GM12878 (cell line): ENCODE data around the gene FGF11. TPM values are rescaled to one million over a fixed set of nuclear protein-coding genes. Genes with fewer than 3 reads are reported as not detected.

Experiments
- ATAC-seq: fragments of 200-7000 bp; cut with Tn5 transposase; 3 replicates; pipeline ENCODE4 v1.9.1; 2020; ENCODE audit warnings: mild to moderate bottlenecking, moderate library complexity
- BruUV-seq: library from RNA; stranded (reverse); fragments of 400-500 nt; replicated peaks from 2 replicates; lab custom pipeline; 2021; lab: Mats Ljungman, UMichigan
- CTCF ChIA-PET: fragments of 300-600 bp; sonication (Branson Sonifier 250); formaldehyde crosslinking; extraction: SDS; loops from one replicate; lab custom pipeline; 2021; ENCODE audit warnings: inconsistent platforms; lab: Yijun Ruan, JAX
- POLR2A ChIA-PET: fragments of 350-600 bp; formaldehyde crosslinking; extraction: SDS; loops from one replicate; lab custom pipeline; 2021; ENCODE audit warnings: inconsistent platforms; lab: Charles Lee
- RAD21 ChIA-PET: fragments of 300-600 bp; sonication (Branson Sonifier 250); formaldehyde crosslinking; loops from one replicate; lab custom pipeline; 2023; ENCODE audit warnings: antibody characterized with exemption; ENCODE audit not compliant: unreplicated experiment; lab: Charles Lee
- SMC1A ChIA-PET: fragments of 300-600 bp; sonication (Branson Sonifier 250); formaldehyde crosslinking; loops from one replicate; lab custom pipeline; 2023; ENCODE audit not compliant: unreplicated experiment, uncharacterized antibody; lab: Charles Lee
- DNase-seq: peaks from one replicate; pipeline ENCODE4 v3.0.0-alpha.2; 2011; ENCODE audit warnings: low read depth, low spot score
- FAIRE-seq: peaks from 3 replicates; lab custom pipeline; 2011; peaks lifted over from hg19 to GRCh38; lab: Jason Lieb, UNC
- H2AFZ ChIP-seq: 2 replicates; pipeline ENCODE4 v1.6.0; 2011; ENCODE audit warnings: low read depth, low read length, control low read depth; ENCODE audit not compliant: control insufficient read depth
- H3K27ac ChIP-seq: 2 replicates; pipeline ENCODE4 v1.5.1; 2011; ENCODE audit warnings: control low read depth; ENCODE audit not compliant: control insufficient read depth, insufficient read depth
- H3K27me3 ChIP-seq, 2 experiments: replicated peaks in 1 of 2; 2 replicates each; pipeline versions ENCODE4 v1.6.0 to v1.6.1; 2011; ENCODE audit warnings: low read length in 1 of 2; ENCODE audit not compliant: control insufficient read depth in 2 of 2, insufficient read depth in 2 of 2
- H3K36me3 ChIP-seq, 2 experiments: 2 replicates each; pipeline ENCODE4 v1.5.1; 2011; ENCODE audit warnings: low read length in 1 of 2; ENCODE audit not compliant: control insufficient read depth in 2 of 2, insufficient read depth in 2 of 2
- H3K4me1 ChIP-seq: 2 replicates; pipeline ENCODE4 v1.6.1; 2011; ENCODE audit warnings: mild to moderate bottlenecking, low read length, moderate library complexity, mixed read lengths; ENCODE audit not compliant: control insufficient read depth, insufficient read depth
- H3K4me2 ChIP-seq: 2 replicates; pipeline ENCODE4 v1.6.0; 2011; ENCODE audit warnings: control low read depth; ENCODE audit not compliant: control insufficient read depth, insufficient read depth
- H3K4me3 ChIP-seq: fragments of 200-600 bp; sonication (generic); 2 replicates; pipeline ENCODE4 v1.5.1; 2016
- H3K79me2 ChIP-seq: 2 replicates; pipeline ENCODE4 v1.6.0; 2011; ENCODE audit warnings: low read length; ENCODE audit not compliant: control insufficient read depth, insufficient read depth
- H3K9ac ChIP-seq: 2 replicates; pipeline ENCODE4 v1.8.0; 2011; ENCODE audit warnings: low read length, control low read depth, mixed read lengths; ENCODE audit not compliant: control insufficient read depth, insufficient read depth
- H3K9me3 ChIP-seq: replicated peaks from 3 replicates; pipeline ENCODE4 v1.5.1; 2011; ENCODE audit warnings: mild to moderate bottlenecking, low read length; ENCODE audit not compliant: control insufficient read depth, insufficient read depth
- H4K20me1 ChIP-seq: 2 replicates; pipeline ENCODE4 v1.6.0; 2011; ENCODE audit not compliant: control insufficient read depth, insufficient read depth
- CHD1 ChIP-seq: IDR thresholded peaks from 2 replicates; pipeline ENCODE4 v1.6.1; 2012; ENCODE audit warnings: low read depth, low read length, improper control_type of control experiment
- CHD4 ChIP-seq: fragments of 200-600 bp; sonication (generic); IDR thresholded peaks from 2 replicates; pipeline ENCODE4 v1.6.1; 2016; ENCODE audit warnings: mild to moderate bottlenecking
- DPF2 ChIP-seq: fragments of 450-650 bp; IDR thresholded peaks from 2 replicates; pipeline ENCODE4 v1.6.1; 2017; ENCODE audit warnings: mild to moderate bottlenecking
- EZH2 ChIP-seq: IDR thresholded peaks from 2 replicates; pipeline ENCODE4 v1.6.1; 2012; ENCODE audit warnings: low read depth, mild to moderate bottlenecking, control low read depth, inconsistent platforms, low read length, borderline replicate concordance; ENCODE audit not compliant: control insufficient read depth
- MTA2 ChIP-seq: fragments of 450-650 bp; IDR thresholded peaks from 2 replicates; pipeline ENCODE4 v1.6.1; 2016; ENCODE audit warnings: low read depth, mild to moderate bottlenecking, moderate library complexity
- NFIC ChIP-seq: IDR thresholded peaks from 2 replicates; pipeline ENCODE4 v1.6.1; 2012; ENCODE audit warnings: low read depth, mild to moderate bottlenecking, inconsistent platforms, low read length, moderate library complexity
- RAD21 ChIP-seq: IDR thresholded peaks from 2 replicates; pipeline ENCODE4 v1.6.1; 2011; ENCODE audit warnings: mild to moderate bottlenecking, low read depth, low read length, moderate library complexity; ENCODE audit not compliant: insufficient read depth
- SIX5 ChIP-seq: IDR thresholded peaks from 2 replicates; pipeline ENCODE4 v1.6.1; 2011; ENCODE audit warnings: mild to moderate bottlenecking, low read depth, low read length, moderate library complexity; ENCODE audit not compliant: severe bottlenecking
- SREBF1 ChIP-seq: IDR thresholded peaks from 2 replicates; pipeline ENCODE4 v1.6.1; 2012; ENCODE audit warnings: mild to moderate bottlenecking, low read length
- SUPT20H ChIP-seq: IDR thresholded peaks from 2 replicates; pipeline ENCODE4 v1.6.1; 2011; ENCODE audit warnings: low read depth, mild to moderate bottlenecking, low read length, moderate library complexity, borderline replicate concordance; ENCODE audit not compliant: control insufficient read depth
- TBL1XR1 ChIP-seq: IDR thresholded peaks from 2 replicates; pipeline ENCODE4 v1.6.1; 2012; ENCODE audit warnings: low read depth, low read length, improper control_type of control experiment
- WGBS: methylation state at CpG from one replicate; pipeline ENCODE4 v1.1.6; 2016; ENCODE audit warnings: low lambda C conversion rate; ENCODE audit not compliant: insufficient replicate concordance, insufficient coverage; ENCODE audit errors: missing lambda C conversion rate; 5-methylcytosine and 5-hydroxymethylcytosine counted together
- in situ Hi-C: fragments of 300-500 bp; cut with MboI; formaldehyde crosslinking; loops from 9 replicates; pipeline ENCODE4 v1.14.3; 2018; ENCODE audit warnings: mixed read lengths
- intact Hi-C: fragments of 100-400 bp; cut with micrococcal nuclease; formaldehyde crosslinking; loops from one replicate; pipeline ENCODE4 v1.14.2; 2022; ENCODE audit not compliant: unreplicated experiment
- polyA plus RNA-seq, 11 experiments: library from polyadenylated mRNA; depleted of rRNA in 4 of 11; unstranded in 6 of 11; stranded (reverse) in 5 of 11; fragments of >200 nt; fragmentation: Nextera tagmentation in 4 of 11; fragmentation: Illumina TruSeq in 1 of 11; extraction: Ambion mirVana in 4 of 11; extraction: Trizol in 1 of 11; gene quantifications; 1 replicate in 1 of 11; 2 replicates in 10 of 11; pipeline versions ENCODE4 v1.2.1 to v1.2.3, GENCODE V29; 2011 to 2016; ENCODE audit warnings: inconsistent platforms in 2 of 11, missing spikeins in 2 of 11, low read depth in 1 of 11
- total RNA-seq, 4 experiments: library from RNA; depleted of rRNA in 3 of 4; stranded (reverse); fragments of >200 nt in 3 of 4; fragmentation: Illumina TruSeq in 1 of 4; extraction: Trizol in 1 of 4; gene quantifications; 2 replicates each; pipeline versions ENCODE4 v1.2.1 to v1.2.3, GENCODE V29; 2013 to 2021
- TF ChIP-seq, protein P1 (sequence below): IDR thresholded peaks from 2 replicates; pipeline ENCODE4 v1.6.1; 2011; ENCODE audit warnings: low read depth, mild to moderate bottlenecking, low read length, moderate library complexity, borderline replicate concordance; ENCODE audit errors: extremely low read depth
- TF ChIP-seq, protein P2 (sequence below): IDR thresholded peaks from 2 replicates; pipeline ENCODE4 v1.6.1; 2012; ENCODE audit warnings: low read depth, low read length, improper control_type of control experiment

The FGF11 gene
- total and polyA plus RNA-seq, 10 of the 15 experiments (the other 5 are each of a cell fraction or from before 2014, with no cell fraction given): 0.69 to 21.1 (median 2.6) TPM

DNA sequence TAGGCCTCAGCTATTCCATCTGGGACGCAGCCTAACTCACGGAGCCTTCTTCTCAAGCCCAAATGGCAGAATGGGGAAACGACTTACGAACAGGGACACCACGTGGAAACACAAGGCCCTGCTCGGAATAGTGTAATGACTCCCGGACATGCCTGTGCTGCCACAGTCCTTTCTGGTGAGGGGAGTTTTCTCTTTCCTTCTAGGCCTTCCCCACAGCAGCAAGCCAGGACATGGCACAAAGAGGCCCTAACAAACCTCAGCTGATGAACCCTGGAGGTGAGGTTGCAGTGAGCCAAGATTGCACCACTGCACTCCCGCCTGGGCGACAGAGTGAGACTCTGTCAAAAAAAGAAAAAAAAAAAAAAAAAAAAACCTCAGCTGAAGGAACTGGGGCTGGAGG is 24.8 kb downstream of the FGF11 start:
- Histone ChIP-seq H3K36me3 (peaks cover 2 to 5% of the 10 kb centered on the region in 2 experiments; a peak in 3 of 4 replicates), H3K27ac (no peak overlapping the region), H3K4me3 (no peak overlapping the region), H3K27me3 (no peaks in the 10 kb centered on the region), H2AFZ (no peak overlapping the region), H3K79me2 (no peaks in the 10 kb centered on the region), H3K9ac (no peak overlapping the region), H3K4me2 (no peak overlapping the region), H3K9me3 (no peaks in the 10 kb centered on the region), H4K20me1 (no peaks in the 10 kb centered on the region), H3K4me1 (no peaks in the 10 kb centered on the region; the same call in 1 of the 2 replicates)
- WGBS: 95% methylated on average over 9 of the region's 9 CpGs
- DNase-seq: no peak
- RAD21 ChIA-PET: no interaction called here
- no peak for FAIRE-seq
- SMC1A ChIA-PET: interaction anchor here (1.2 kb wide), 1 partner anchor 9 kb away, joined by 3 read pairs; no protein-coding TSS in a partner anchor
- intact Hi-C loops: no loop called here
- POLR2A ChIA-PET: interaction anchor here (0.6 to 0.9 kb wide), 4 partner anchors 21 to 323 kb away, joined by 3 to 7 read pairs (median 6); no protein-coding TSS in a partner anchor
- CTCF ChIA-PET: no interaction called here
- TF ChIP-seq TBL1XR1 (no peak), RAD21 (no peak), MTA2 (no peak), SREBF1 (no peak), NFIC (no peak), EZH2 (no peak), CHD4 (no peak), CHD1 (no peak), DPF2 (no peak), SUPT20H (no peak), SIX5 (no peak)
- TF ChIP-seq, protein P1, sequence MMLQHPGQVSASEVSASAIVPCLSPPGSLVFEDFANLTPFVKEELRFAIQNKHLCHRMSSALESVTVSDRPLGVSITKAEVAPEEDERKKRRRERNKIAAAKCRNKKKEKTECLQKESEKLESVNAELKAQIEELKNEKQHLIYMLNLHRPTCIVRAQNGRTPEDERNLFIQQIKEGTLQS: no peak
- TF ChIP-seq, protein P2, sequence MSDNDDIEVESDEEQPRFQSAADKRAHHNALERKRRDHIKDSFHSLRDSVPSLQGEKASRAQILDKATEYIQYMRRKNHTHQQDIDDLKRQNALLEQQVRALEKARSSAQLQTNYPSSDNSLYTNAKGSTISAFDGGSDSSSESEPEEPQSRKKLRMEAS: no peak
- no peak for ATAC-seq
- no TSS peak for BruUV-seq
- in situ Hi-C loops: no loop called here
